NT2/D1 (cell line): Measurements from ENCODE around the gene NKX2-1.

Experiments used
- SUZ12 ChIP-seq: IDR thresholded peaks from 2 replicates; pipeline ENCODE4 v1.6.1; 2011; ENCODE audit not compliant: insufficient read length, insufficient read depth; ENCODE audit errors: extremely low read depth
- YY1 ChIP-seq: IDR thresholded peaks from 2 replicates; pipeline ENCODE4 v1.6.1; 2011; ENCODE audit not compliant: insufficient read length, insufficient read depth
- ZNF274 ChIP-seq: IDR thresholded peaks from 2 replicates; pipeline ENCODE4 v1.6.1; 2011; ENCODE audit warnings: mild to moderate bottlenecking, low read depth, low read length

DNA sequence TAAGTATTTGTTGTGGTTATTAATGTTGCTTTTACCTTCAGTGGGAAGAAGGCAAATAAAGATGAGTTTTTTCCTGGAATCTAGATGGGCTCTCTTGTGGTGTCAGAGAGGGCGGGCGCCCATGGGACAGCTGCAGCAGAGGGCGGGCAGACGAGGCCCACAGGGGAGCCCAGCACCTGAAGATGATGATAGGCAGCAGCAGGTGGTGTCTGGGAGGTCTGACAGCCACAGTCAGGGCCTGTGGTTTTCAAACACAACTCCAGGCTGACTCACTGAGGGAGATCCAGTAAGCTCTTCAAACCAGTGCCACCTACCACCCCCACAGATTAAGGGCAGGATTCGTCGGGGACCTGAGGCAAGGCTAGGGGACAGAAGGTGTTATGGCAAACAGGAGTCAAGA is 42.8 kb downstream of the NKX2-1 start:
- no peak for TF ChIP-seq ZNF274
- no peak for TF ChIP-seq SUZ12
- no peak for TF ChIP-seq YY1
